A673 (cell line): Measurements from ENCODE around the gene BIRC6. TPM values are rescaled to one million over a fixed set of nuclear protein-coding genes. Genes with fewer than 3 reads are reported as not detected.

ENCODE experiments used
- BruUV-seq: library from RNA; stranded (reverse); fragments of 400-500 nt; replicated peaks from 2 replicates; lab custom pipeline; 2021; lab: Mats Ljungman, UMichigan
- CTCF ChIA-PET: fragments of 300-600 bp; sonication (Branson Sonifier 250); formaldehyde crosslinking; loops from one replicate; lab custom pipeline; 2022; ENCODE audit warnings: antibody characterized with exemption; lab: Charles Lee
- POLR2A ChIA-PET: fragments of 300-600 bp; sonication (Branson Sonifier 250); formaldehyde crosslinking; loops from one replicate; lab custom pipeline; 2022; ENCODE audit warnings: antibody characterized with exemption; ENCODE audit not compliant: low non-redundant PET; lab: Charles Lee
- DNase-seq: peaks from one replicate; pipeline ENCODE4 v3.0.0-alpha.2; 2015; ENCODE audit warnings: low spot score
- H3K27ac ChIP-seq: fragments of 200-600 bp; sonication (generic); 2 replicates; pipeline ENCODE4 v1.5.1; 2016; ENCODE audit warnings: mixed run types, low read depth, mild to moderate bottlenecking, mixed read lengths, antibody characterized with exemption, low read length; ENCODE audit not compliant: poor library complexity, severe bottlenecking
- H3K27me3 ChIP-seq: fragments of 200-600 bp; sonication (generic); replicated peaks from 2 replicates; pipeline ENCODE4 v1.6.1; 2017; ENCODE audit warnings: mixed run types, low read depth, mild to moderate bottlenecking, mixed read lengths, antibody characterized with exemption, low read length; ENCODE audit not compliant: insufficient read depth, poor library complexity
- H3K36me3 ChIP-seq: fragments of 200-600 bp; sonication (generic); 2 replicates; pipeline ENCODE4 v1.6.1; 2016; ENCODE audit warnings: mixed run types, mild to moderate bottlenecking, mixed read lengths, antibody characterized with exemption, low read length; ENCODE audit not compliant: insufficient read depth, poor library complexity, severe bottlenecking
- H3K4me1 ChIP-seq: fragments of 200-600 bp; sonication (generic); 2 replicates; pipeline ENCODE4 v1.6.1; 2017; ENCODE audit warnings: mixed run types, mild to moderate bottlenecking, mixed read lengths, antibody characterized with exemption, low read length; ENCODE audit not compliant: insufficient read depth, poor library complexity, severe bottlenecking
- H3K4me3 ChIP-seq: fragments of 200-600 bp; sonication (generic); 2 replicates; pipeline ENCODE4 v1.5.1; 2016; ENCODE audit warnings: low read depth, mixed run types, mild to moderate bottlenecking, mixed read lengths, low read length; ENCODE audit not compliant: poor library complexity, severe bottlenecking
- H3K9me3 ChIP-seq: fragments of 200-600 bp; sonication (generic); 2 replicates; pipeline ENCODE4 v1.6.1; 2016; ENCODE audit warnings: mixed run types, low read depth, mild to moderate bottlenecking, mixed read lengths, antibody characterized with exemption, low read length; ENCODE audit not compliant: poor library complexity, severe bottlenecking
- EZH2 ChIP-seq: fragments of 200-600 bp; sonication (generic); IDR thresholded peaks from 2 replicates; pipeline ENCODE4 v1.6.1; 2017; ENCODE audit warnings: borderline replicate concordance, low read depth, mild to moderate bottlenecking, mixed read lengths, antibody characterized with exemption, low read length; ENCODE audit not compliant: poor library complexity, severe bottlenecking
- intact Hi-C: fragments of 100-400 bp; cut with micrococcal nuclease; formaldehyde crosslinking; loops from one replicate; pipeline ENCODE4 v1.10.0; 2022; ENCODE audit not compliant: unreplicated experiment
- total RNA-seq: library from RNA; stranded (reverse); gene quantifications from 2 replicates; pipeline ENCODE4 v1.2.3, GENCODE V29; 2021
- TF ChIP-seq, protein P1 (sequence below): fragments of 300-800, 200-600 bp; sonication (generic); conservative IDR thresholded peaks from 2 replicates; pipeline ENCODE4 v1.5.1; 2017; ENCODE audit warnings: low read depth, mild to moderate bottlenecking, antibody characterized with exemption, low read length, moderate library complexity, mixed read lengths

The BIRC6 gene
- total RNA-seq, 1 experiment from 2014 or later = 75.9 TPM

DNA sequence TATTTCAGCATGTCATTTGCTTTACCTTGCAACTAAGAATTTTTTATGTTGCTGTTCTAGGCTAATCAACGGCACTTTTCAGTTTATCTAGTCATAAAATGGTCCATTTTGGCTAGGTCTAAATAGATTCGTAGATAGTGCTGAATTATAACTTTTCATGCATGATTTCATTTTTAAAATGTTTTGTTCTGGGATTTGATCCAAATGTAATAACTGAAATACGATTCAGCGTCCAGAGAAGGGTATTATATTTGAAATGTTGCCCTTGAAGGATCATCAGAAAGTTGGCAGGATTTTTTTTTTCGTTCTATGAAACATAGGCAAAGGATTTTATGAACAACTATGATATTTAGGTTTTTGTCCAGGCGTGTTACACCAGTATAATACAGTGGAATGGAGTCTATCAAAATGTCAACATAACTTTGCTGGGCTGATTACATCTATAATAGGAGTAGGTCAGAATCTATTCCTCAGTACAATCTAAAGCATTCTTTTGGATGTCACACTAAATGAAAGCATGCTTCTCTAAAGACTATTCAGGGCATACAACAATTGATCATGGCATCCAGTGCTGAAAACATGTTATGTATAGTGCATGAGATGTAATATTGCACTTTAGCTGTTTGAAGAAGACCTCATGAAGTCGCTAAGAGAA, 295.9 kb downstream of the BIRC6 start:
- no peak for TF ChIP-seq EZH2
- Histone ChIP-seq H3K4me3 (no peak overlapping the region), H3K27me3 (no peaks in the 10 kb centered on the region), H3K36me3 (no peaks in the 10 kb centered on the region), H3K4me1 (no peaks in the 10 kb centered on the region), H3K27ac (no peak overlapping the region), H3K9me3 (no peaks in the 10 kb centered on the region)
- DNase-seq = peak; percentile 15
- CTCF ChIA-PET = no interaction called here
- intact Hi-C loops = no loop called here
- POLR2A ChIA-PET = no interaction called here
- BruUV-seq = no TSS peak

DNA sequence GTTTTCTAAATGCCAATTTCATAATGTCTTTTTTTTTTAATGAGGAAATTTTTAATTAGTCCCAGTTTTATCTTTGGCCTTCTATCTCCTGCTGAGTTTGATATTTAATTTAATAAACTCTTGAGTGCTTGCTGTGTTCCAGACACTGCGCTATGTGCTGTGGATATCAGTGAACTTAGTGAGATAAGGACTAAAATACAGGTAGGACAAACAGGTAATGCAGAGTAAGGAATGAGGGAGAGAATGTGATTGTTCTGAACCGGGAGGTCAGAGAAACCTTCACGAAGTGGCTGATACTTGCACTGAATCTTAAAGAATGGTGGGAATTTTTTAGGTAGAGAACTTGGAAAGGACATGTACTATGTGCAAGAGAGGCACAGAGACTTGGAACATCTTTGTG, 299.2 kb downstream of the BIRC6 start:
- no peak overlapping the region for H3K27ac ChIP-seq
- H3K36me3 ChIP-seq = peaks cover 3% of the 10 kb centered on the region
- no peak for DNase-seq
- intact Hi-C loops = no loop called here
- no peaks in the 10 kb centered on the region for H3K9me3 ChIP-seq
- no peaks in the 10 kb centered on the region for H3K4me1 ChIP-seq
- H3K4me3 ChIP-seq = no peak overlapping the region
- CTCF ChIA-PET = no interaction called here
- H3K27me3 ChIP-seq = no peaks in the 10 kb centered on the region
- no peak for TF ChIP-seq EZH2
- TF ChIP-seq, protein P1, sequence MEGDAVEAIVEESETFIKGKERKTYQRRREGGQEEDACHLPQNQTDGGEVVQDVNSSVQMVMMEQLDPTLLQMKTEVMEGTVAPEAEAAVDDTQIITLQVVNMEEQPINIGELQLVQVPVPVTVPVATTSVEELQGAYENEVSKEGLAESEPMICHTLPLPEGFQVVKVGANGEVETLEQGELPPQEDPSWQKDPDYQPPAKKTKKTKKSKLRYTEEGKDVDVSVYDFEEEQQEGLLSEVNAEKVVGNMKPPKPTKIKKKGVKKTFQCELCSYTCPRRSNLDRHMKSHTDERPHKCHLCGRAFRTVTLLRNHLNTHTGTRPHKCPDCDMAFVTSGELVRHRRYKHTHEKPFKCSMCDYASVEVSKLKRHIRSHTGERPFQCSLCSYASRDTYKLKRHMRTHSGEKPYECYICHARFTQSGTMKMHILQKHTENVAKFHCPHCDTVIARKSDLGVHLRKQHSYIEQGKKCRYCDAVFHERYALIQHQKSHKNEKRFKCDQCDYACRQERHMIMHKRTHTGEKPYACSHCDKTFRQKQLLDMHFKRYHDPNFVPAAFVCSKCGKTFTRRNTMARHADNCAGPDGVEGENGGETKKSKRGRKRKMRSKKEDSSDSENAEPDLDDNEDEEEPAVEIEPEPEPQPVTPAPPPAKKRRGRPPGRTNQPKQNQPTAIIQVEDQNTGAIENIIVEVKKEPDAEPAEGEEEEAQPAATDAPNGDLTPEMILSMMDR = no peak
- POLR2A ChIA-PET = no interaction called here
- BruUV-seq = no TSS peak

DNA sequence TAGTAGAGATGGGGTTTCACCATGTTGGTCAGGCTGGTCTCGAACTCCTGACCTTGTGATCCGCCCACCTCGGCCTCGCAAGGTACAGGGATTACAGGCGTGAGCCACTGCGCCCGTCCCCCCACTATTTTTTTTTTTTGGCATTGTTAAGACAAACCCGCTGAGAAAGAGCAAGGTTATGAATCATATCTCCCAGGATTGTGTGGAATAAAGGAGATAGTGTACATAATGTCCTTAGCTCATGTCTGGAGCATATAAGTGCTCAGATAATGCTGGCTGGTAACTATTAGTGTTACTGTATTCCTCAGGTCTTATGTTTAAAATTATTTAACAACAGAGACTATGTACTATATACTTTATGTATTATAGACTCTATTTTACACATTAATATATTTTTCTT, 307.0 kb downstream of the BIRC6 start:
- TF ChIP-seq, protein P1 = no peak
- no peak for TF ChIP-seq EZH2
- POLR2A ChIA-PET = no interaction called here
- Histone ChIP-seq H3K36me3 (peaks cover 8% of the 10 kb centered on the region), H3K9me3 (no peaks in the 10 kb centered on the region), H3K27me3 (no peaks in the 10 kb centered on the region), H3K4me3 (no peak overlapping the region), H3K27ac (no peak overlapping the region), H3K4me1 (no peaks in the 10 kb centered on the region)
- CTCF ChIA-PET = no interaction called here
- intact Hi-C loops = no loop called here
- BruUV-seq = no TSS peak
- no peak for DNase-seq

DNA sequence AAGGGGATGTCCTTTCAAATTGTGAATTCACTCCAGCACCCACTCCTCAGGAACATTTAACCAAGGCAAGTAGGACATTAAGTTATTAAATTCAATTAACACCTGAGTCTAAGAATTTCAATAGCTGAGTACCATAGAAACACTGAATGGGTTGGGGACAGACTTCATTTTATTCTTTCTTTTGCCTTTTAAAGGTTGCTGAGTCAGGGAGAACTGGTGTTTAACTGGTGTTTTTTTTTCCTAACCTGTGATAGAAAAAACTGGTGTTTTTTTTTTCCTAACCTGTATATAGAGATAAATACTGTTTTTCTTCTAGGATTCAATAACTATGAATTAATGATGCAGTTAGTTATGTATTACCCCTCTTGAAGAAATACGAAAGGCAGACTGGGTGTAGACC, 309.9 kb downstream of the BIRC6 start:
- no TSS peak for BruUV-seq
- no peak for TF ChIP-seq EZH2
- TF ChIP-seq, protein P1 = no peak
- no peaks in the 10 kb centered on the region for H3K27me3 ChIP-seq
- H3K9me3 ChIP-seq = no peaks in the 10 kb centered on the region
- H3K36me3 ChIP-seq = peaks cover 6% of the 10 kb centered on the region
- CTCF ChIA-PET = no interaction called here
- H3K4me3 ChIP-seq = no peak overlapping the region
- H3K4me1 ChIP-seq = no peaks in the 10 kb centered on the region
- no peak overlapping the region for H3K27ac ChIP-seq
- POLR2A ChIA-PET = no interaction called here
- no peak for DNase-seq
- intact Hi-C loops = no loop called here
